ENCODE measurements around the gene C14orf132.

C14orf132 gene

DNA sequence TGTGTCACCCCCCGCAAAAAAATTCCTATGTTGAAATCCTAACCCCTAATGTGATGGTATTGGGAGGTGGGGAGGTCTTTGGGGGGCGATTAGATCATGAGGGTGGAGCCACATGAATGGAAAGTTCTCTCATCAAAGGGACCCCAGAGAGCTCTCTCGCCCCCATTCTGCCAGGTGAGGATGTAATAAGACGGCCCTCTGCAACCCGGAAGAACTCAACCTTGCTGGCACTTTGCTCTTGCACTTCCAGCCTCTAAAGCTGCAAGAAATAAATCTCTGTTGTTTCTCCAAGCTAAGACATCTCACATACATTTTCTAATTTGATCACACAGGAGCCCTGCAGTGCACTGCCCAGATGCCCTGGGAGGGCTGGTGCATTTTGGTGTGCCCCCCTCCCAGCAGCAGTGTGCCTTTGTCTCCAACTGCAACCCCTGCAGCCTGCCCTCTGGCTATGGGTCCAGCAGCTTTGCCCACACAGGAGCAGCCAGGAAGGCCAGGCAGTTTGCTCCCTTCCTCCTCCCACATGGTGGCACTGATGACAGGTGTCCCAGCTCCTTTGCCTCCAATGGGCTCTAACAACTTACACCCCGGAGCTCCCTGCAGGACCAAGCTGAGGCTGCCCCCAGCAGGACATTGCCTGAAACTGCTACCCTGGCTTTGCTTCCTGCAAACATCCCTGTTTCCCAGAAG, 59.3 kb downstream of the C14orf132 start:
- no peak for DNase-seq (ENCODE audit: low read depth in 2 of 2)

DNA sequence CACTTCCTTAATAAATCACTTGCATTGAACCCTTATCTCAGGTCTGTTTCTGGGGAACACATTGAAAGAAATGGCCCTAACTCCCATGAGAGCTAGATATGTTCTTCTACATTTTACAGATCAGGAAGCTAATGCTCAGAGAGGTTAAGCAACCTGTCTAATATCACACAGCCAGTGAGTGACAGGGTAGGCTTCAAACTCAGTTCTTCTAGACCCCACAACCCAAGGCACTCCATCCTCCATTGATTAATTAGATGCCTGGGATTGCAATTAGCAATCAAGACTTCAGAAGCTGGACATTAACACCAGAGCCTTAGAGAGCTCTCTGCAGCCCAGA, 59.8 kb downstream of the C14orf132 start:
- no peak for DNase-seq (ENCODE audit: low read depth in 2 of 2)

DNA sequence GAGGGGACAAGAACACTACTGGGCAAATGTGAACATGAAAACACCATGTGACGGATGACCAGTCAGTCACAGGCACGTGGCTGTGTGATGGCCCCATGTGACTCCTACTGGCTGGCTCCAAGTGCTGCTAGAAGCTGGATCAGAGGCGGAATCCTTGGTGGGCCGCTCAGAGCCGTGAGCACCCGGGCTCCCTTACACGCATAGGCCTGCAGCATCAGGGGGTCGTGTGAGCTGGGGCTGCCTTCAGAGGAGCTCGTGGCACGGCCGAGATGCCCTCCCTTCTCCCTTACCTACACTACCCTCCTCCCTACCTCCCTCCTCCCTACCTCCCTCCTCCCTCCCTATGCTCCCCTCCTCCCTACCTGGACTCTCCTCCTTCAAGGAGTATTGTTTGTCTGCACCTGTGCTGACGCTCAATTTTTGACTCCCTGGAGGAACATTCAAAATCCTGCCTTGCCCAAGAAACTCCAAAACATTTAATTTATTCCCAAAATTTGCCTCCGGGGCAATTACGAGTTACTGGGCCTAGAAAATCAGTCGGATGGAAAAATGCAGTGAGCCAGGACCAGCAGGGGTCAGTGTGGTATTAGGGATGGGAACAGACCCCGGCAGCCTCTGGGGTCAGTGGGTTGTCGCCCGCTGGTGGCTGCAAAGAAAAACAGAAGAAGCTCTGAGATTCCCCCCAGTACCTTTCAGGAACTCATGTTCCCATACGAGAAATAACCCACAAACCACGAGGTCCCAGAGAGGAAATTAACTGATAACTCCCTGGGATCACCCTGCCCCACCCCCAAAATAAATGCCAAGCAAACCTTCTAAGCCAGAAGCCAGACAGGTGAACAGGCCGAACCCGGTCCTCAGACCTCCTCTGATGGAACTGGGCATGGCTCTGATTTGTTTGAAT, 61.3 kb downstream of the C14orf132 start:
- peak; percentile 7 to 36 for DNase-seq (ENCODE audit: low read depth in 2 of 2)

DNA sequence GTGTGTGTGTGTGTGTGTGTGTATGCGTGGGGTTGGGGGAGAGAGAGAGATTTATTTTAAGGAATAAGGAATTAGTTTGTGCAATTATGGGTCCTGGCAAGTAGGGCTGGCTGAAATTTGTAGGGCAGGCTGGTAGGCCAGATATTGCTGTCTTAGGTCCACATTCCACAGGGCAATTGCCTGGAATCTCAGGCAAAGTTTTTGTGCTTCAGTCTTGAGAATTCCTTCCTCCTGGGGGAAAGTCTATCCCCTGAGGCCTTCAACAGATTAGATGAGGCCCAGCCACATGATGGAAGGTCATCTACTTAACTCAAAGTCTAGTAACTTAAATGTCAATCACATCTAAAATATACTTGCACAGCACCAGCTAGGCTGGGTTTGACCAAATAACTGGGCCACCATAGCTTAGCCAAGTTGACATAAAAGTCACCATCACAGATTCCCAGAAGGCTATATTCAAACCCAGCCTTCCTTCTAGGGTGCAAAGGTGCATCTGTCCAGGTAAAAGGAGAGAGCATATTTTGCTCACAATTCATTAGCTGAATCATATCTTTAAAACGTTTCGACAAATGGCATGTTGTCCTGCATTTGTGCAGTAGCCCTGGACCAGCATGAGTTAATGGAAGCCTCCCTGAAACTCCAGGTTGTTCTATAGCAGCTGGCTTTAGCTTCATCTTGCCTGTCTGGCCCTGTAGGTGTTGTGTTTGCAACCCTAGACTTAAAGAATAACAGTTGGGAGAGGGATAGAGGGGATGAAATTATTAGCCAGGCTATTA, 63.1 kb downstream of the C14orf132 start:
- DNase-seq (ENCODE audit: low read depth in 2 of 2), result no peak

DNA sequence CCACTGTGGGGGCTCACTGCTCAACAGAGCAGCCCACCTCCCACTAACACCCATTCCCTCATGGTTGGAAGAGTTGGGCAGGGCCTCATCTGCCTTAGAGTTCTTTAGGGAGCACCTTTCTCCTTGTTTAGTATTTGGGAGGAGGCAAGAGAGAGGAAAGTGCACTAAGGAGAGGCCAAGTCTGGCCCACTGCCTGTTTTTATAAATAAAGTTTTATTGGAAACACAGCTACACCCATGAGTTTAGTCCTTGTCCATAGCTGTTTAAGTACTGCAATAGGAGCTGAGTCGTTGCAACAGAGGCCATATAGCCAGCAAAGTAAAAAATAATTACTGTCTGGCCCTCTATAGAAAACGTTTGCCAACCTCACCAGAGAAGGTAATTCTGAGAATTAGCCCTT, 63.9 kb downstream of the C14orf132 start:
- no peak for DNase-seq (ENCODE audit: low read depth in 2 of 2)

DNA sequence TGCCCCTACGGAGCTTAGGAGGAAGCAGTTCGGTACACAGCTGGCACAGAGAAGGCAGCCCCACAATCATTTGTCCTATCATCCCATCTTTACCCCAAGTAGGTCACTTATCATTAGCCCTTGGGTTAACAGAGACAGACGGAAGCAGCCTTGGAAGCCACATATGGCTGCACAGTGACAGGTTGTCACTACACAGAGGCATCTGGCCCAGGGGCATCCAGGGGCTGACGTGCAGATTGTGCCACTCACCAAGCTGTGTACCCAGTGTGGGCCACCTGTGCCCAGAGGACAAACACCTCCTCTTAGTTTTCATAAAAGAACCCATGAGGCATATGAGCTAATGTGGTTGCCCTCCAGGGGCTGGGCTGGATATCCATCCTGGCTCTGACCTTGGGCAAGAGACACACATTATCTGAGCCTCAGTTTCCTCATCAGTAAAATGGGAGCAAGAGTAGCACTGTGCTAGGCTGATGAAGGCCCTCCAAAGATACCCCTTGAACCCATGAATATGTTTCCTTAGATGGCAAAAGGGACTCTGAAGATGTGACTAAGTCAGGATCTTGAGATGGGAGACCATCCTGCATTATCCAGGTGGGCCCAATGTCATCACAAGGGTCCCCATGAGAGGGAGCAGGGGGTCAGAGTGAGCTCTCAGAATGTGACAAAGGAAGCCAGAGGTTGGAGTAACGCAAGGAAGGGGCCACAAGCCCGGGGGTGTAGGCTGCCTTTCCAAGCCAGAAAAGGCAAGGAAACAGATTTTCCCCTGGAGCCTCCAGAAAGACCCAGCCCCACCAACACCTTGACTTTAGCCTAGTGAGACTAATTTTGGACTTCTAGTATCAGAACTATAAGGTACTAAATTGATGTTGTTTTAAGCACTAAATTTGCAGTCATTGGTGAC, 64.6 kb downstream of the C14orf132 start:
- no peak for DNase-seq (ENCODE audit: low read depth in 2 of 2)

DNA sequence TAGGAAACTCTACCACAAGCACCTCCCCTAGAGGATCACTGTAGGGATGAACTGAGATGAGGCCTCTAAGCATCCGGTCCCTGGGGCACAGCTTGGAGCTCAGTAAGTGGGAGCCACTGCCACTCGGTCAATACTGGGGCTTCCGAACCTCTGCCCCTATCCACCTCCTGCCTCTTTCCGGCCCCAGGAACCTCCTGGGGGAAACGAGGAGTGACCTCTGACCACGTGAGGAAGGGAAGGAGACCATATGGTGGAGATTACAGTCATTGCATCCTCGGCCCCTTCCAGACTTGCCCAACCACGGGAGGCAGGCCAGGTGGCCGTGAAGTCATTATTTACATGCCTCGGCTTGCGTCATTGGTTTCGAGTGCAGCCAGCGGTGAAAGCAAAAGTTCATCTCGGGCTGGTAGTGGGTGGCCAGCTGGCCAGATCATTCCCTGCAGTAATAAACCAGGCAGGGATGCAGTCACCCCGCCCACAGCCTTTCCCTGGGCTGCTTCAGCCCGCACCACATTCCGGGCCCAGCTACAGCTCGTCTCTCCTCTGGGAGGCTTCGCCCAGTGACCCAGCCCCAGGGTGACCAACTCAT, 65.4 kb downstream of the C14orf132 start:
- DNase-seq (ENCODE audit: low read depth in 2 of 2), result no peak

DNA sequence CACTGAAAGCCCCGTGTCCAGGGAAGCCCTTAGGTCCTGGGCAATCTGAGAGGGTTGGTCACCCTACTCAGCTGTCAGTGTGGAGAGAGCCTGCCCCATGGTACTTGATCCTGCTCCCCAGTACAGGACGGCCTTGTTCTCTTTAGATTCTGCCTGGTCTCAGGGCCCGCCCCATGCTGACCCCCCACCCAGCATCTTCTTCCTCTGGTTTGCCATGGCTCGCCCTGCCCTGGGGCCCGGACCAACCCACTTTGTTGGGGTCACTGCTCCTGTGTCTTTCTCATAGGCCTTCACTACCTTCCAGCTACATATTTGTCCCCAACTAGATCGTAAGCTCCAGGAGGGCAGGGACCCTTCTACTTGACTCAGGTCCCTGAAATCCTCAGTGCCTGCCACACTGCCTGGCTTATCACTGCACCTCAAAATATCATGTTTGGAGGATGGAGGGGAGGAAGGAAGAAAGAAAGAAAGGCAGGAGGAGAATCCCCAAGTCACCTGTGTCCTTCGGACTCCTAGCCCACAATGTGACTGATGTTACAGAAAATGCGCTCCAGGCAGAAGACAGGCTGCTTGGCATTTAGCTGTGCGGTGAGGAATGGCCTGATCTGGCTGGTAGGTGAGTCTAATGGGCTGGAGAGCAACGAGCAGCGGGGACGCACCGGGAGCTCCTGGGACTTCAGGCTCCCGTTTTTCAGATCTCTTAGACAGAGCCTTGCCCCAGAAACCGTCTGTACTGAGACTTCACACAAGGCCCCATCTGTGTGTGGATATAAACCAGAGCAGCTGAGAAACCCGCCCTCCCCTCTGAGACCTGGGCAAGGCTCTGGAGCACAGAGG, 66.1 kb downstream of the C14orf132 start:
- DNase-seq (ENCODE audit: low read depth in 2 of 2), result no peak

DNA sequence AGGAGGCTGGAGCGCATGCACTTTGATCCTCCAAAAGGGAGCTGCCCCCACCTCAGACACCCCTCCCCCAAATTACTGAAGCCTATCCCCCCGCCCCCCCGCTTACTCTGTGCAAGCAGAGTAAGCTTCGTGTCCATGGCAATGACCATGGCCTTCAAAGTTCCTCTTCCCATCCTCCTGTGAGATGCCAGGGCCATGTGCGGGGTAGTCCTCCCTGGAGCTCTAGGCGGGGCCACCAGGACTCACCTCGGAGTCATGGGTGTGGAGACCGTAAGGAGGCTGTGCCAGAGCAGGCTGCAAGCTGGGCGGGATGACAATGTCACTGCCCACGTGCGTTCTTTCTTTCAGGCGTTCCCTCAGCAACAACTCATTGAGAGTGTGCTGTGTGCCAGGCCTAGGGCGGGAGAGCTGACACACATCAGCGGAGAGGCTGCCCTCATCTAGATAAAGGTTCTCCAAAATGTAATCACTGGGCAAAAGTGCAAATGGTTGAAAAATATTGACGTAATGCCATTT, 66.8 kb downstream of the C14orf132 start:
- no peak for DNase-seq (ENCODE audit: low read depth in 2 of 2)

DNA sequence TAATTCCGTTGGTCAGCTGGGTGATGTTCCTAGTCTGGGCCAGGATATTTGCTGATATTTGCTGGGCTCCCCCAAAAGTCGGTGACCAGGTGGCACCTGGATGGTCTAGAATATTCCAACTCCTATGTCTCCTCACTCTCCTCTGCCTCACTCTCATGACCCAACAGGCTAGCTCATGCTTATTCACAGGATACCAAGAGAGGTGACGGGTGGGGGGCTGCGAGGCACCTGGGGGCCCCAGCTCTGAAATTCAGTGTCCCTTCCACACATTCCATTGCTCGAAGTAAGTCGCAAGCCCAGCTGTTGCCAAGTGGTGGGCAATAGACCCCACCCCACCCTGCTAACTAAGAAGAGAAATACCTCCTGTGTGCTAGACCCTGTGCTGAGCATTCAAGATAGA, 67.7 kb downstream of the C14orf132 start:
- DNase-seq (ENCODE audit: low read depth in 2 of 2), result no peak

DNA sequence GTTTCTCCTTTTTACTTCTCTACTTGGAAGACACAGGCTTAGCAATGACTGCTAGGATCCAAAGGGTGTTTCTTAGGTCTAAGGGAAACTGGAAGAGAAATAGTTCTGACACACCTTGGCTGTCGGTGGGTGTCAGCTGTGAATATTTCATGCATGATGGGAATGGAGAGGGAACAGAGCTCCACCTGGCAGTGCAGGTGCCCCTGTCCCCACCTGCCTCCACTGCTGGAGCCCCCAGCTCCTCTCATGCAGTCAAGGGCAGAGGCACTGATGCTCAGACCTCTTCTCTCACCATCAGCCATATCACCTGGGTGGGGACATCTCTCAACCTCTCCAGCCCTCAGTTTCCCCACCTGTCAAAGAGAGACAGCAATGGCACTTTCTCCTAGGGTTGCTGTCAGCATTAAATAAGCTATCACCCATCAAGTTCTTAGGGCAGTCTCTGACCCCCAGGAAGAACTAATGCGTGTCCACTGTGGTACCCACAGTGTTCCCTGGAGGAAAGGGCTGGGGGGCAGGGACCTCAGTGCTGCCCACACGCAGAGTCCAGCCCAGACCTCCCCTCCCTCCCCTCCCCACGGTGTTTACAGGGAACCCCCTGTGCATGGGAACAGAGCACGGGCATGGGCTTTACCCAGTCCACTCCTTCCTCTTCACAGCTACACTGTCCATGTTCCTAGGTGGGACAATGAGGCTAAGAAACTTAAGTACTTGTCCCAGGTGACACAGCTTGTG, 69.1 kb downstream of the C14orf132 start:
- DNase-seq (ENCODE audit: low read depth in 2 of 2), result no peak

DNA sequence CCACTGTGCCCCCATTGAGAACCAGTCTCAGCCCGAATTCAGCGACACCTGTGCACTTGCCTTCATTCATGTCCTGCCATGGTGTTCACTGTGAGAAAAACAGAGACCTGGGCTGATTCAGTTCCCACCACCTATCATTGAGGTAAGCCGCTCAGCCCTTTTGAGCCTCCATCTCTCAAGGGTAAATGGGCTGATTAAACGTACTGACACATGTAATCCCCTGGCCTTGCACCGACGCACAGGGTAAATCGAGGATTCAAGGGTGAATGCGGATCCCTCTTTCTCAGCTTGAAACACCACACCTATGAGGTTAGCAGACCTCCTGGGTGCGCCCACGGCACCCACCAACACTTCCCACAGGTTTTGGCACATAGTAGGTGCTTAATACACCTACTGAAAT, 69.7 kb downstream of the C14orf132 start:
- DNase-seq (ENCODE audit: low read depth in 2 of 2), result no peak

DNA sequence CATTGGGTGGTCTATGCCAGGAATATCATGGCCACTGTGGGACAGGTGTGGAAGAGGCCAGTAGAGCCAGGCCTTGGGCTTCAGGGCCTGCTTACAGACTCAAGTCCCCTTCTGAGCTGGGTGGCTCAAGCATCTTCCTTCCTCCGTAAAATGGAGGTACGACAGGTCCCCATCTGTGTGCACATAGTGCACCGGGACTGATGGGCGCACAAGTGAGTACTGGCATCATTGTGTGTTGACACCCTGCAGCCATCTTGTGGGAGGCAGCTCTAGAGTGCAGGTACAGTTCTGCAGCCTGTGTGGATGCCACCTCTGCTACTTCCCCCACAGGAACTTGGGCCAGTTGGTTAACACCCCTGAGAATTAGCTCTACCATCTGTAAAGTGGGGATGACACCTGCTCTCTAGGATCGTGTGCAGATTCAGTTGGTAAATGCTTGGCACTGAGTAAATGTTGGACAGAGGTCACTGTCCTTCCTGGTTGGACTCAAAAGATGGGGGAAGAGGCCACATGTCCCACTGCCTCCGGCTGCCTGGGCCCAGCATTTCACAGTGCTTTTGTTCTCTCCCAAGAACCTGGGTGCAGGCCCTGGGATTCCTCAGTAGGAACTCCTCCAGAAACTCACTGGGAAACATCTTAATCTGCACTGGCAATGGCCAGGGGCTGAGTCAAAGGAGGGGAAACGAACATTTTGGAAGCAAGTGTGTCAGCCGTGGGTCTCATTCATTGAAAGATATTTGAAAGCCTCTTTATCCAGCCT, 70.6 kb downstream of the C14orf132 start:
- DNase-seq (ENCODE audit: low read depth in 2 of 2), result no peak

DNA sequence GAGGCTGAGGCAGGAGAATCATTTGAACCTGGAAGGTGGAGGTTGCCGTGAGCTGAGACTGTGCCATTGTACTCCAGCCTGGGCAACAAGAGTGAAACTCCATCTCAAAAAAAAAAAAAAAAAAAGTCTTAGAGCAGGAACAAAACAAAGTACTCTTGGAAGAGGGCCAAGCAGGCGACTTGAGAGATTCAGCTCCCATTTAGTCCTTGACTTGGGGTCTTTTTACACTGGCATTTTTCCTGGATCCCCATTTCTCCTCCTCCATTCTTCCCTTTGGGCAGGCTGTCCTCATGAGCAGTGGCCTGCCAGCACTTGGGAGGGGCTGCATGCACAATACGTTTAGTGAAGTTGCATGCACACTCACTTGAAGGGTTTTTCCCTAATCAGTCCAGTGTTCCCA, 72.9 kb downstream of the C14orf132 start:
- no peak for DNase-seq (ENCODE audit: low read depth in 2 of 2)

DNA sequence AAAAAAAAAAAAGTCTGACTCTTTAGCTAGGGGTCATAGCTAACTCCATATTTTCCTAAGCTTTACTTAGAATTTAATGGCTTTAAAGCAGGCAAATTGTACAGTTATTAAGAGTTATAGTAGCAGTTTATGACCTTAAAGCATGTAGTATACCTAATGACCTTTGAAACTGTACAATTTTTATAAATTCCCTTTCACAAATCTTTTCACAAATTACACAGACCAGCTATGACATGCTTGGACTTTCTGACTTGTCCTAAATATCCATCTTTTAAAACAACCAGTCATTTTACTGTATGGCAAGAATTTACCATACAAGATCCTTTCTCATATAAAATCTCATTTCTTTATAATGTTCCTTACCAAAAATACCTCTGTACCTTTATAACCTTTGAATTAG, 74.8 kb downstream of the C14orf132 start:
- no peak for DNase-seq (ENCODE audit: low read depth in 2 of 2)

DNA sequence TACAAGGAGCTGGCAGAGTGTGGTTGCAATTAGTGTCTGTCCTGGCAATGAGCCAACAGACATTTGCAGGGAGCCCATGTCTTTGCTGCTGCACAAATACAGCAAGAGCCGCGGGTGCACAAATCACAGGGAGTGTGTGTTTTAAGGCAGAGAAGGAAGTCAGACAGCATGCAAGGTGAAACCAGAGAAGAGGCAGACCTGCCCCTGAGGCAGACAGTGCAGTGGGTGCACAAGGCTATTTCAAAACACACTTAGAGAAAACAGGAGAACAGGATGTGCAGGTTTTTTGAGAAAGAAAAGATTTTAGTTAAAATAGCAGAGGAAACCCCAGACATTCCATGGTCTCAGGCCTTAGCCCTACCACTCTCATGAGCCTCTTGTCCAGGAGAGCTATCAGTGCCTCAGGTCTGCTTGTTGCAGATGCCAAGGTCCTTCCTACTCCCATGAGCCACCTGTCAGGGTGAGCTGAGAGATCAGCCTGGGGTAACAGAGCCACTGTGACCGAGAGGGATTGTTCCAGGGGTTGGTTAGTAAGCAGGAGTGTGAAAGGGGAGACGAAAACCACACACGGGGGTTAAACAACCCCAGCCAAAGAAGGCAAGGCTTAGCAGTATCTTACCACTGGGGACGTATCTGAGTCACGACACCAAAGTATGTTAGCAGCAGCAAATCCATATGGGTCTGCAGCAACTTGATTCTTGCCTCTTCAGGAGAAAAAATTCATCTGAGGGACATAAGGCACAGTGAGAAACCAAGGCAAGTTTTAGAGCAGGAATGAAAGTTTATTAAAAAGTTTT, 78.1 kb downstream of the C14orf132 start:
- no peak for DNase-seq (ENCODE audit: low read depth in 2 of 2)

DNA sequence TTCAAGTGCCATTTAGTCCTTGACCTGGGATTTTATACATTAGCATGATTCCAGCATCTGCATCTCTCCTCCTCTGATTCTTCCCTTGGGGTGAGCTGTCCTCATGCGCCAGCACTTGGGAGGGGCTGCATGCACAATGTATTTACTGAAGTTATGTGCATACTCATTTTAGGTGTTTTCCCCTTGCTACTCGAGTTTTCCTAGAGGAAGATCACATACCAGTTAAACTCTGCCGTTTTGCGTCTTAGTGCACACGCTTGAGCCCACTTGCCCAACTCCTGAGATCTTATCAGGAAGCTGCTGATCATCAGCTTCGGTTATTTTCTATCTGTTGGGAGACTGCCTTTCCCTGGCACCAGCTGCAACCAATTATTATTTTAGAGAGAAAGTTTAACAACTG, 78.8 kb downstream of the C14orf132 start:
- DNase-seq (ENCODE audit: low read depth in 2 of 2), result no peak

DNA sequence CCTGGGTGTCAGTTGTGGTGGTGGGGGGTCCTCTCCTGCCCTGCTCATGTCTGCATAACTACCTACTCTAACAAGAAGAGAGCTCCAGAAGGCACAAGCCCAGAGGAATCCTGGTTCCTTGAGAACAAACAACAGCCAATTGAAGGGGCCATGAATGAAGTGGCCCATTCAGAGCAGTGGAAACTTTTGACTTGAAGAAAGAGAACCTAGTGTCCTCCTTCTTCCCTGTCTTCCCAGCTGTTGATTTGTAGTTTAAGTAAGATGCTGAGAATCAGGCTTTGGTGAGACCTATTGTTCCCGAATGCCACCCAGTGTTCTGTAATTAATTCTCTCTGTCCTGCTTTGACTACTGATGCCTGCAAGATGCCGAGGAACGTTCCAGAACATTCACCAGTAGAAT, 79.2 kb downstream of the C14orf132 start:
- no peak for DNase-seq (ENCODE audit: low read depth in 2 of 2)

Measured in stimulated activated CD8-positive, alpha-beta memory T cell treated with anti-CD3 and anti-CD28 coated beads, Interleukin-7, amount 100 ng/mL, for 1 hour (primary cell).